ENCODE data around the gene TMA16.
"Not testable (repeated sequence)": the region's sequence is repeated elsewhere in the genome, so short reads cannot be mapped to it uniquely, and the experiment has no call there.

The TMA16 gene

GRCh38 chr4:163523791-163524365 is 29.4 kb downstream of the TMA16 start:
- no peak for DNase-seq

GRCh38 chr4:163525982-163526381 is 31.5 kb downstream of the TMA16 start:
- no peak for DNase-seq

- no peak for DNase-seq
These were observed 32.7 kb downstream of the TMA16 start for GRCh38 chr4:163527172-163527571.

GRCh38 chr4:163528653-163529052 is 34.2 kb downstream of the TMA16 start:
- DNase-seq, result no peak

- no peak for DNase-seq
These were observed 39.6 kb downstream of the TMA16 start for GRCh38 chr4:163534056-163534455.

GRCh38 chr4:163535657-163536056 is 41.2 kb downstream of the TMA16 start:
- no peak for DNase-seq

GRCh38 chr4:163536091-163536490 is 41.6 kb downstream of the TMA16 start:
- no peak for DNase-seq

- DNase-seq, result no peak
These were observed 42.6 kb downstream of the TMA16 start for GRCh38 chr4:163537114-163537513.

GRCh38 chr4:163538820-163539219 is 44.3 kb downstream of the TMA16 start:
- DNase-seq, result not testable (repeated sequence)

GRCh38 chr4:163540448-163540847 is 46.0 kb downstream of the TMA16 start:
- no peak for DNase-seq

- DNase-seq, result no peak
These were observed 46.5 kb downstream of the TMA16 start for GRCh38 chr4:163540977-163541376.

- no peak for DNase-seq
These were observed 47.8 kb downstream of the TMA16 start for GRCh38 chr4:163542275-163542674.

GRCh38 chr4:163544407-163545038 is 50.0 kb downstream of the TMA16 start:
- DNase-seq, result peak; percentile 91

- peak; percentile 79 for DNase-seq
These were observed 54.2 kb downstream of the TMA16 start for GRCh38 chr4:163548481-163549243.

GRCh38 chr4:163550869-163551267 is 56.4 kb downstream of the TMA16 start:
- DNase-seq, result no peak

GRCh38 chr4:163553146-163553545 is 58.7 kb downstream of the TMA16 start:
- DNase-seq, result no peak

GRCh38 chr4:163554870-163555465 is 60.5 kb downstream of the TMA16 start:
- peak; percentile 67 for DNase-seq

- DNase-seq, result peak; percentile 58
These were observed 61.7 kb downstream of the TMA16 start for GRCh38 chr4:163556177-163556576.

- no peak for DNase-seq
These were observed 62.3 kb downstream of the TMA16 start for GRCh38 chr4:163556650-163557391.

- DNase-seq, result peak; percentile 13
These were observed 64.1 kb downstream of the TMA16 start for GRCh38 chr4:163558539-163559044.

- no peak for DNase-seq
These were observed 68.0 kb downstream of the TMA16 start for GRCh38 chr4:163562496-163562895.

GRCh38 chr4:163563592-163563991 is 69.1 kb downstream of the TMA16 start:
- no peak for DNase-seq

GRCh38 chr4:163564221-163564720 is 69.8 kb downstream of the TMA16 start:
- no peak for DNase-seq
